HepG2 (cell line): ENCODE data around the gene SOCS3. TPM values are rescaled to one million over a fixed set of nuclear protein-coding genes. Genes with fewer than 3 reads are reported as not detected.
A peak's percentile ranks its signal among the peaks of the same experiment; 100 is the strongest.

Experiments used
- ADNP ChIP-seq: sonication (generic); formaldehyde crosslinking; IDR thresholded peaks from 2 replicates; pipeline ENCODE4 v1.4.0; 2020; ENCODE audit warnings: missing genetic modification reagents
- BHLHE40 ChIP-seq: IDR thresholded peaks from 2 replicates; pipeline ENCODE4 v1.6.1; 2011; ENCODE audit warnings: low read length, improper control_type of control experiment
- FOXO4 ChIP-seq: sonication (generic); formaldehyde crosslinking; conservative IDR thresholded peaks from 2 replicates; pipeline ENCODE4 v1.8.1; 2023; ENCODE audit warnings: missing genetic modification reagents
- GLI4 ChIP-seq: sonication (generic); formaldehyde crosslinking; IDR thresholded peaks from 2 replicates; pipeline ENCODE4 v1.5.1; 2020; ENCODE audit warnings: missing genetic modification reagents, mild to moderate bottlenecking, moderate library complexity, borderline replicate concordance
- HES4 ChIP-seq: sonication (generic); formaldehyde crosslinking; IDR thresholded peaks from 2 replicates; pipeline ENCODE4 v1.9.0; 2021; ENCODE audit warnings: mild to moderate bottlenecking, missing genetic modification reagents, borderline replicate concordance
- JARID2 ChIP-seq: sonication (generic); formaldehyde crosslinking; IDR thresholded peaks from 2 replicates; pipeline ENCODE4 v1.8.1; 2023; ENCODE audit warnings: missing genetic modification reagents, inconsistent platforms; ENCODE audit not compliant: insufficient replicate concordance
- MED13 ChIP-seq: sonication (generic); formaldehyde crosslinking; IDR thresholded peaks from 2 replicates; pipeline ENCODE4 v1.5.0; 2020; ENCODE audit warnings: missing genetic modification reagents
- MXI1 ChIP-seq: IDR thresholded peaks from 3 replicates; pipeline ENCODE4 v1.6.1; 2012; ENCODE audit warnings: low read depth, low read length, inconsistent platforms, borderline replicate concordance
- NFKB2 ChIP-seq: sonication (generic); formaldehyde crosslinking; IDR thresholded peaks from 2 replicates; pipeline ENCODE4 v1.4.0; 2020; ENCODE audit warnings: missing genetic modification reagents, borderline replicate concordance
- PHF8 ChIP-seq: sonication (generic); formaldehyde crosslinking; IDR thresholded peaks from 2 replicates; pipeline ENCODE4 v1.5.0; 2020; ENCODE audit warnings: missing genetic modification reagents
- STAG1 ChIP-seq: sonication (generic); formaldehyde crosslinking; IDR thresholded peaks from 2 replicates; pipeline ENCODE4 v1.4.0; 2020; ENCODE audit warnings: missing genetic modification reagents
- TAF1 ChIP-seq: sonication (generic); formaldehyde crosslinking; IDR thresholded peaks from 2 replicates; pipeline ENCODE4 v1.4.0; 2020; ENCODE audit warnings: missing genetic modification reagents
- TBX2 ChIP-seq: sonication (generic); formaldehyde crosslinking; IDR thresholded peaks from 2 replicates; pipeline ENCODE4 v1.5.0; 2020; ENCODE audit warnings: missing genetic modification reagents, mild to moderate bottlenecking, borderline replicate concordance
- YEATS4 ChIP-seq: sonication (generic); formaldehyde crosslinking; IDR thresholded peaks from 2 replicates; pipeline ENCODE4 v1.4.0; 2020; ENCODE audit warnings: missing genetic modification reagents, borderline replicate concordance
- ZFP36 ChIP-seq: fragments of 150-350 bp; IDR thresholded peaks from 2 replicates; pipeline ENCODE4 v1.6.1; 2018; ENCODE audit warnings: borderline replicate concordance, low read length, low read depth; ENCODE audit not compliant: partially characterized antibody
- ZNF329 ChIP-seq: sonication (generic); formaldehyde crosslinking; IDR thresholded peaks from 2 replicates; pipeline ENCODE4 v1.9.0; 2021; ENCODE audit warnings: low read depth, mild to moderate bottlenecking, missing genetic modification reagents
- ZNF619 ChIP-seq: sonication (generic); formaldehyde crosslinking; IDR thresholded peaks from 2 replicates; pipeline ENCODE4 v1.4.0; 2020; ENCODE audit warnings: mild to moderate bottlenecking, missing genetic modification reagents
- ZNF841 ChIP-seq: sonication (generic); formaldehyde crosslinking; IDR thresholded peaks from 2 replicates; pipeline ENCODE4 v1.8.1; 2023; ENCODE audit warnings: missing genetic modification reagents, borderline replicate concordance
- polyA plus RNA-seq, 8 experiments: library from polyadenylated mRNA; depleted of rRNA in 3 of 8; stranded (reverse) in 7 of 8; unstranded in 1 of 8; fragments of >200 nt; fragmentation: Illumina TruSeq in 4 of 8; extraction: Trizol in 4 of 8; gene quantifications; 2 replicates each; pipeline versions ENCODE4 v1.2.1 to v1.2.3, GENCODE V29; 2011 to 2016; ENCODE audit warnings: low read depth in 4 of 8, missing spikeins in 1 of 8, mixed read lengths in 1 of 8; ENCODE audit not compliant: insufficient read depth in 1 of 8
- total RNA-seq, 5 experiments: library from RNA; depleted of rRNA; stranded (reverse); fragments of >200 nt; fragmentation: Illumina TruSeq; extraction: Trizol; gene quantifications; 2 replicates each; pipeline ENCODE4 v1.2.3, GENCODE V29; 2016; ENCODE audit warnings: low read depth in 1 of 5
- TF ChIP-seq, protein P1 (sequence below): sonication (generic); formaldehyde crosslinking; IDR thresholded peaks from 2 replicates; pipeline ENCODE4 v1.4.0; 2020; ENCODE audit warnings: low read depth, missing genetic modification reagents
- TF ChIP-seq, protein P2 (sequence below): sonication (generic); formaldehyde crosslinking; IDR thresholded peaks from 2 replicates; pipeline ENCODE4 v1.5.0; 2020; ENCODE audit warnings: mild to moderate bottlenecking, low read depth, missing genetic modification reagents, borderline replicate concordance
- TF ChIP-seq, protein P3 (sequence below): sonication (generic); formaldehyde crosslinking; IDR thresholded peaks from 2 replicates; pipeline ENCODE4 v1.9.0; 2021; ENCODE audit warnings: missing genetic modification reagents, mild to moderate bottlenecking, borderline replicate concordance

SOCS3 gene
- total and polyA plus RNA-seq, 2 of the 13 experiments (the other 11 are each of a cell fraction or from before 2014, with no cell fraction given): 0.77 to 2.4 TPM

DNA sequence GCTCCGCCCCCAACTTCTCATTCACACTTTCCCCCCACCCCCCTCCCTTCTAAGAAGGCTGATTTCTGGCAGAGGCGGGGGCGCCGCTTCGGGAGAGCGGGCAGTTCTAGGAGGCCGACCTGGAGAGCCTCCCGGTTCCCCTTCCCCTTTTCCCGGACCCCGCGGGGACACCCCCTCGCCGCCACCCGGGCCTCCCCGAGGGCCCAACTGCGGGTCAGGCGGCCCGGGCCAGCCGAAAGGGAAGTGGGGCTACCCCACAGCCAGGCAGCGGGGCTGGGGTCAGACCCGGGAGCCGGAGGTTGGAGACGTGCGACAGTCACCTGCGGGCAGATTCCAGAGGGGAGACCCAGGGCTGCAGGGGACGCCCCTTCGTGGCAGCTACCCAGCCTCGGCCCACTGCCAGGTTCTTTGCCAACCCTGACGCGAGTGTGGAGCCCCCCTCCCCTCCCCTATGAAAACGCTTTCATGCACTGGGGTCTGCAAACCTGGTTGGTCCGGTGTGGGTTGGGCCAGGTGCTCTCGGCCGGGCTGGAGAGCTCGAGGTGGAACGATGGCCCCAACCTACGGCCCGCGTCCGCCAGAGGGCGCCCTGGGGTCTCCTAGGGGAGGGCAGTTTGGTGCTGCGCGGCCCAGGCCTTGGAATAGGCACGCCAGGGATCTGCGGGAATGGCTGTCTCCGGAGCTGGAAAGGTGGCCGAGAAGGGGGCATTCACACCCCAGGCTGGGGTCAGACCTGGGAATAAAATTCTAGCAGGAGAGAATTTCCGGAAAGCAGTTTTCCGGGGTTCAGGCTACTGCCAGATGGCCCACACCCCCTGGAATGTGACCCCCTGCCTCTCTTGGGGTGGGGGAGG is 721 bp upstream of the SOCS3 start (continued):
- TF ChIP-seq, protein P1, sequence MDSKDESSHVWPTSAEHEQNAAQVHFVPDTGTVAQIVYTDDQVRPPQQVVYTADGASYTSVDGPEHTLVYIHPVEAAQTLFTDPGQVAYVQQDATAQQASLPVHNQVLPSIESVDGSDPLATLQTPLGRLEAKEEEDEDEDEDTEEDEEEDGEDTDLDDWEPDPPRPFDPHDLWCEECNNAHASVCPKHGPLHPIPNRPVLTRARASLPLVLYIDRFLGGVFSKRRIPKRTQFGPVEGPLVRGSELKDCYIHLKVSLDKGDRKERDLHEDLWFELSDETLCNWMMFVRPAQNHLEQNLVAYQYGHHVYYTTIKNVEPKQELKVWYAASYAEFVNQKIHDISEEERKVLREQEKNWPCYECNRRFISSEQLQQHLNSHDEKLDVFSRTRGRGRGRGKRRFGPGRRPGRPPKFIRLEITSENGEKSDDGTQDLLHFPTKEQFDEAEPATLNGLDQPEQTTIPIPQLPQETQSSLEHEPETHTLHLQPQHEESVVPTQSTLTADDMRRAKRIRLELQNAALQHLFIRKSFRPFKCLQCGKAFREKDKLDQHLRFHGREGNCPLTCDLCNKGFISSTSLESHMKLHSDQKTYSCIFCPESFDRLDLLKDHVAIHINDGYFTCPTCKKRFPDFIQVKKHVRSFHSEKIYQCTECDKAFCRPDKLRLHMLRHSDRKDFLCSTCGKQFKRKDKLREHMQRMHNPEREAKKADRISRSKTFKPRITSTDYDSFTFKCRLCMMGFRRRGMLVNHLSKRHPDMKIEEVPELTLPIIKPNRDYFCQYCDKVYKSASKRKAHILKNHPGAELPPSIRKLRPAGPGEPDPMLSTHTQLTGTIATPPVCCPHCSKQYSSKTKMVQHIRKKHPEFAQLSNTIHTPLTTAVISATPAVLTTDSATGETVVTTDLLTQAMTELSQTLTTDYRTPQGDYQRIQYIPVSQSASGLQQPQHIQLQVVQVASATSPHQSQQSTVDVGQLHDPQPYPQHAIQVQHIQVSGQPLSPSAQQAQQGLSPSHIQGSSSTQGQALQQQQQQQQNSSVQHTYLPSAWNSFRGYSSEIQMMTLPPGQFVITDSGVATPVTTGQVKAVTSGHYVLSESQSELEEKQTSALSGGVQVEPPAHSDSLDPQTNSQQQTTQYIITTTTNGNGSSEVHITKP (CRISPR knock-in tag): no peak
- no peak for TF ChIP-seq YEATS4 (CRISPR knock-in tag)
- TF ChIP-seq MXI1: no peak; the same call in 2 of the 3 replicates
- no peak for TF ChIP-seq HES4
- TF ChIP-seq TBX2: peak; percentile 67; the same call in 1 of the 2 replicates
- TF ChIP-seq ZNF841 (CRISPR knock-in tag): no peak
- TF ChIP-seq PHF8: peak; percentile 56
- TF ChIP-seq ZNF619 (CRISPR knock-in tag): peak; percentile 29; the same call in 1 of the 2 replicates
- TF ChIP-seq JARID2 (CRISPR knock-in tag): peak; percentile 55
- no peak for TF ChIP-seq ADNP
- peak; percentile 89 for TF ChIP-seq STAG1 (CRISPR knock-in tag)
- peak; percentile 57; the same call in 1 of the 2 replicates for TF ChIP-seq NFKB2
- no peak for TF ChIP-seq FOXO4
- TF ChIP-seq, protein P2, sequence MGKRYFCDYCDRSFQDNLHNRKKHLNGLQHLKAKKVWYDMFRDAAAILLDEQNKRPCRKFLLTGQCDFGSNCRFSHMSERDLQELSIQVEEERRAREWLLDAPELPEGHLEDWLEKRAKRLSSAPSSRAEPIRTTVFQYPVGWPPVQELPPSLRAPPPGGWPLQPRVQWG: no peak
- TF ChIP-seq BHLHE40: no peak; the same call in 1 of the 2 replicates
- no peak for TF ChIP-seq ZNF329 (CRISPR knock-in tag)
- TF ChIP-seq ZFP36: no peak
- no peak for TF ChIP-seq GLI4 (CRISPR knock-in tag)
- TF ChIP-seq TAF1 (CRISPR knock-in tag): peak; percentile 26; the same call in 1 of the 2 replicates
- TF ChIP-seq, protein P3, sequence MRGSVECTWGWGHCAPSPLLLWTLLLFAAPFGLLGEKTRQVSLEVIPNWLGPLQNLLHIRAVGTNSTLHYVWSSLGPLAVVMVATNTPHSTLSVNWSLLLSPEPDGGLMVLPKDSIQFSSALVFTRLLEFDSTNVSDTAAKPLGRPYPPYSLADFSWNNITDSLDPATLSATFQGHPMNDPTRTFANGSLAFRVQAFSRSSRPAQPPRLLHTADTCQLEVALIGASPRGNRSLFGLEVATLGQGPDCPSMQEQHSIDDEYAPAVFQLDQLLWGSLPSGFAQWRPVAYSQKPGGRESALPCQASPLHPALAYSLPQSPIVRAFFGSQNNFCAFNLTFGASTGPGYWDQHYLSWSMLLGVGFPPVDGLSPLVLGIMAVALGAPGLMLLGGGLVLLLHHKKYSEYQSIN (CRISPR knock-in tag): no peak
- peak; percentile 75; the same call in 1 of the 2 replicates for TF ChIP-seq MED13 (CRISPR knock-in tag)
